Vagina (tissue), 2 donors: ENCODE results near the gene BASP1.

Experiments used
- CTCF ChIP-seq, 3 experiments: fragments of 450-650 bp in 2 of 3; fragments of 200-600 bp in 1 of 3; sonication (generic) in 1 of 3; IDR thresholded peaks; one replicate each; pipeline ENCODE4 v1.5.1; 2017 to 2019; ENCODE audit warnings: antibody characterized with exemption in 3 of 3, mild to moderate bottlenecking in 2 of 3, moderate library complexity in 2 of 3
- POLR2A ChIP-seq, 2 donors: fragments of 450-650 bp; IDR thresholded peaks; one replicate each; pipeline ENCODE4 v1.6.1; 2017; ENCODE audit warnings: antibody characterized with exemption in 2 of 2, mild to moderate bottlenecking in 2 of 2, moderate library complexity in 2 of 2

DNA sequence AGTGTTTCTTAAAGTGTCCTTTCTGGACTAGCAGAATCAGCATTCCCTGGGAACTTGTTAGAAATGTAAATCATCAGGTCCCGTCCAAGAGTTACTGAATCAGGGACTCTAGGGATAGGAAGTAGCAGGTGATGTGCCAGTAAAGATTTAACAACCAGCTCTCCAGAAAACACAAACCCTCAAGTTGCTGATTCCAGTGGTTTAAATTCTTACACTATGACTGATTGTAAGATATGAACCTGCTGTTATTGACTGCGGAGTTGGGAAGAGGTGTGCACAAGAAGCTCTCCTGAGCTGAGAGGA, 39.1 kb upstream of the BASP1 start:
- TF ChIP-seq CTCF (IDR thresholded peaks at IDR 0.05), result no peak
- TF ChIP-seq POLR2A (IDR thresholded peaks at IDR 0.05), result no peak
